Raji (cell line): ENCODE data around the gene PHF21A.

Source experiments
- POLR2A ChIP-seq: IDR thresholded peaks from 2 replicates; pipeline ENCODE4 v1.6.1; 2011; ENCODE audit warnings: low read depth, low read length, control low read depth; ENCODE audit not compliant: insufficient read depth

The PHF21A gene

GRCh38 chr11:46065681-46066080, 55.6 kb downstream of the PHF21A start:
- no peak for TF ChIP-seq POLR2A

- TF ChIP-seq POLR2A: no peak
Measured at GRCh38 chr11:46064221-46064620, 57.0 kb downstream of the PHF21A start.

DNA sequence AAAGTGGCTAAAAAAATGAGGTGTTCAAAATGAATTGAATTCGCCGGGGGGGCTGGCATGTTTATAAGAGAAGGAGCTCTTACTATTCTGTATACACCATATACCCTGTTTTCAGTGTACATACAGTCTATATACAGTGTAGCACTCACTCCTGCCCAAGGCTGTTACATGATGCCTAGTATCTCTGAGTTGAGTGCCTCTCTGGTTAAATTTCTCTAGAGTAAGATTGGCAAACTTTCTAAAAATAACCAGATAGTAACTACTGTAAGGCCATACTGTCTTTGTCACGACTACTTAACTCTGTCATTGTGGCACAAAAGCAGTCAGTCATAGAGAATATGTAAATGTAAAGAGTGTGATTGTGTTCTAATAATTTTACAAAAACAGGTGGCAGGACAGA, 58.1 kb downstream of the PHF21A start:
- TF ChIP-seq POLR2A: no peak

GRCh38 chr11:46060013-46060412, 61.2 kb downstream of the PHF21A start:
- no peak for TF ChIP-seq POLR2A

DNA sequence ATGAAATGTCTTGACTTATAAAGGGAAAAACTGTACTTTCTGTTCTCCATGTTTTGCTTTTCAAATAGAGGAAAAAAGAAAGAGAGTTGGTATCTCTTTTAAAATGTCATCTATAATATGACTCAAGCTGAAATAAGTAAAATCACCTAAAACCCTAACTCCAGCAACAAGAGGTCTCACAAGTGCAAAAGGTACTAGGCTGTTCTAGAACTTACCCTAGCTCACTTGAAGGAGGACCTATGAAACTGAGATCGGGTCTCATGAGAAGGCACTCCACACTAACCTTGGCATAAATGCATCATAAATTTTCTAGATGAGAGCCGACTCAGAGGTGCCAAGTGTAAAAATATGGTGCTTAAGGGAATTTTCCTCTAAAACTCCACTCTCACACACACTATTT, 63.8 kb downstream of the PHF21A start:
- TF ChIP-seq POLR2A: no peak

GRCh38 chr11:46055371-46055770, 65.9 kb downstream of the PHF21A start:
- no peak for TF ChIP-seq POLR2A

- no peak for TF ChIP-seq POLR2A
Measured at GRCh38 chr11:46051102-46051501, 70.2 kb downstream of the PHF21A start.

GRCh38 chr11:46050662-46051061, 70.6 kb downstream of the PHF21A start:
- no peak for TF ChIP-seq POLR2A

DNA sequence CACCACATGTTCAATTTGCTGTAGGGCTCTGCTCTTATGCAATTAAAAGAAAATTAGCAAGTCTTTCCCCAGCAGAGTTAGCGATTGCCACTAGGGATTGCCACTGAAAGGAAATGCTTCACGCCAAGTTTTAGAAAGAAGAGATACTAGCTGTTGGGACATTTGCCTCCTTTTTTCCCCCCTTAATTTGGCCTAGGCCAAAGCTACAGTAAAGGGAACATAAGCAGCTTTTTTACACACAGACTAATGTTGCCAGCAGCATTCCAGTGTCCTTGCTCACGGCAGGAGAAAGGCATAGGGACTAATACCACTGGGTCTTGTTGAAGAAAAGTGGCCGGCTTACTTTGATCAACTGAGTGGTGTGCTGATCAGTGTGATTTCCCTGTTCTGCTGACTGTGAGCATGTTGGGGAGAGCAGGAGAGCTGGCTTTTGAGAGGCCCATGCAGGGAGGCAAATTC, 71.2 kb downstream of the PHF21A start:
- TF ChIP-seq POLR2A: no peak

- no peak for TF ChIP-seq POLR2A
Measured at GRCh38 chr11:46049325-46049897, 71.8 kb downstream of the PHF21A start.

DNA sequence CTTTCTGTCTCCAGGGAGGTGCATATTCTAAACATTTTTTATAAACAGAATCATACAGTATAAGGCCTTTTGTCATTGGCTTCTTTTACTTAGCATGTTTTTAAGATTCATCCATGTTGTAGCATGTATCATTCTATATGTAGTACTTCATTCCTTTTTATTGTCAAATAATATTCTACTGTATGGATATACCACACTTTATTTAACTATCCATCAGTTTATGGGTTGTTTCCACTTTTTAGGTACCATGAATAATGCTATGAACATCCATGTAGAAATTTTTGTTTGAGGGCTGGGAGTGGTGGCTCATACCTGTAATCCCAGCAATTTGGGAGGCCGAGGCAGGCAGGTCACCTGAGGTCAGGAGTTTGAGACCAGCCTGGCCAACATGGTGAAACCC, 73.1 kb downstream of the PHF21A start:
- no peak for TF ChIP-seq POLR2A

GRCh38 chr11:46047520-46047919, 73.7 kb downstream of the PHF21A start:
- TF ChIP-seq POLR2A: no peak

DNA sequence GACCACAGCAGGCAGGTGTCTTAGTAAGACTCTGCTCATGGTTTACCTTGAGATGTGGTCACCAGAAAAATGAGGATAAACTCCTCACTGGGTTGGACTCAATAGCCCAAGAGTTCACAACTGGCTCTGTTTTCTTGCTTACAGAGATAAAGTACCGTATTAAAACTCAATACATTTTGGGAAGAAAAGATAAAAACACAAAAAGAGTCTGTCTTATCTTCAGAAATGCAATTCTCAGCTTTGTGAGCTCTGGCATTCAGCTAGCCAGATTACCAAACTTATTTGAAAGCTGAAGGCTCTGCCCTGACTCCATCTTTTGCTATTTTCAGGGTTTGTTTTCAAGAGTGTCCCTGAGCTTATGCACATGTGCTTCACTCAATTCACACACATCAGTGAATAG, 75.4 kb downstream of the PHF21A start:
- TF ChIP-seq POLR2A: no peak

GRCh38 chr11:46044601-46045000, 76.7 kb downstream of the PHF21A start:
- TF ChIP-seq POLR2A: no peak

GRCh38 chr11:46039990-46040389, 81.3 kb downstream of the PHF21A start:
- TF ChIP-seq POLR2A: no peak

DNA sequence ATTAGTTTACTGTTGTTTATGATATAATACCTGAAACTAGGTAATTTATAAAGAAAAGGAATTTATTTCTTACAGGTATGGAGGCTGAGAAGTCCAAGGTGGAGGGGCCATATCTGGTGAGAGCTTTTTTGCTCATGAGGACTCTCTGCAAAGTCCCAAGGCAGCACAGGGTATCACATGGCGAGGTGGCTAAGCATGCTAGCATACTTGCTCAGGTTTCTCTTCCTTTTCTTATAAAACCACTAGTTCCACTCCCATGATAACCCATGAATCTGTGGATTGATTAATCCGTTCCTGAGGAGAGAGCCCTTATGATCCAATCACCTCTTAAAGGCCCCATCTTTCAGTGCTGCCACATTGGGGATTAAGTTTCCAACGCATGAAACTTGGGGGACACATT, 82.7 kb downstream of the PHF21A start:
- no peak for TF ChIP-seq POLR2A

DNA sequence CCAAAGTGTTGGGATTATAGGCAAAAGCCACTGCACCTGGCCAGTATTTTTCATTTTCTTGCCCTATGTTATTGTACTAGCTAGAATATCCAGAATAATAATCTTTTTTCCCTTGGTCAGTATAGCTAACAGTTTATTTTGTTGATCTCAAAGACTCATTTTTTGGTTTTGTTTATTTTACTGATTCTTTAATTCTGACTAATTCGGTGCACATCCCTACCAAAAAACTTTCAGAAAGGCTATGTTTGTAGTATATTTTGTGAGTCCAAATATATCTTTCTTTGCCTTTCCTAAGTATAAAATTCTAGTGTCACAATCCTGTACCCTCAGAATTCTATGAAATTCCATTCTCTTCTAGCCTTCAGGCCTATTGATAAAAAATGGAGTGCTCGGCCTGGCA, 84.3 kb downstream of the PHF21A start:
- TF ChIP-seq POLR2A: no peak
